Measurements from ENCODE around the gene MYADML2. TPM values are rescaled to one million over a fixed set of nuclear protein-coding genes. Genes with fewer than 3 reads are reported as not detected.

MYADML2 gene
- total and polyA plus RNA-seq, 2 experiments from 2014 or later, result 0.70 to 1.7 TPM

- TF ChIP-seq REST (IDR thresholded peaks at IDR 0.05; ENCODE audit: unreplicated experiment) (no peak), CTCF (conservative IDR thresholded peaks at IDR 0.05; ENCODE audit: low read depth in 2 of 2) (no peak), JUNB (IDR thresholded peaks at IDR 0.05; ENCODE audit: unreplicated experiment) (no peak), EZH2phosphoT487 (IDR thresholded peaks at IDR 0.05; ENCODE audit: unreplicated experiment) (no peak)
These were observed 20.2 kb upstream of the MYADML2 start (continued) for GRCh38 chr17:81967244-81967532.

GRCh38 chr17:81966343-81967243 is 19.6 kb upstream of the MYADML2 start:
- Histone ChIP-seq H3K27ac (ENCODE audit: low read depth) (no peak overlapping the region), H3K9me2 (ENCODE audit: insufficient read depth) (no peaks in the 10 kb centered on the region), H3K27me3 (ENCODE audit: insufficient read depth) (peaks cover 74% of the 10 kb centered on the region), H3K79me2 (replicated peaks; ENCODE audit: insufficient read depth) (no peaks in the 10 kb centered on the region), H4K20me1 (replicated peaks; ENCODE audit: insufficient read depth) (no peaks in the 10 kb centered on the region), H3K4me3 (peak overlapping the region; percentile 47), H3K4me2 (peak overlapping the region; percentile 76), H2AFZ (peak overlapping the region; percentile 92), H3K4me1 (ENCODE audit: insufficient read depth) (peaks cover 26% of the 10 kb centered on the region), H3K36me3 (ENCODE audit: insufficient read depth) (no peaks in the 10 kb centered on the region), H3F3A (replicated peaks; ENCODE audit: low read depth) (peaks cover 22% of the 10 kb centered on the region)
- H3K4me1 Mint-ChIP-seq, result peaks cover 3% of the 10 kb centered on the region; the same call in 1 of the 3 replicates
- DNase-seq (ENCODE audit: low spot score), result peak; percentile 83
- H3K36me3 Mint-ChIP-seq (ENCODE audit: low read depth), result no peaks in the 10 kb centered on the region
- H3K4me3 Mint-ChIP-seq, result no peak overlapping the region
- H3K27me3 Mint-ChIP-seq (ENCODE audit: insufficient read depth, low read depth, poor library complexity), result peaks cover 56% of the 10 kb centered on the region
- ATAC-seq, result peak; percentile 68
- no peak overlapping the region for H3K27ac Mint-ChIP-seq
- H3K9me3 Mint-ChIP-seq, result no peaks in the 10 kb centered on the region; the same call in 1 of the 3 replicates
- TF ChIP-seq ETS1 (IDR thresholded peaks at IDR 0.05) (no peak), ZNF114 (CRISPR knock-in tag; IDR thresholded peaks at IDR 0.05) (no peak), NANOG (IDR thresholded peaks at IDR 0.05; ENCODE audit: borderline replicate concordance) (no peak), EZH2 (IDR thresholded peaks at IDR 0.05; ENCODE audit: low read depth, unreplicated experiment) (no peak), CREB1 (CRISPR knock-in tag; IDR thresholded peaks at IDR 0.05; ENCODE audit: low read depth) (no peak), STAT1 (IDR thresholded peaks at IDR 0.05; ENCODE audit: unreplicated experiment) (no peak), CTCF (conservative IDR thresholded peaks at IDR 0.05; ENCODE audit: low read depth in 2 of 2) (no peak), EZH2phosphoT487 (IDR thresholded peaks at IDR 0.05; ENCODE audit: unreplicated experiment) (no peak), ZNF331 (CRISPR knock-in tag; IDR thresholded peaks at IDR 0.05; ENCODE audit: low read depth) (no peak), REST (IDR thresholded peaks at IDR 0.05; ENCODE audit: unreplicated experiment) (no peak), POLR2AphosphoS5 (IDR thresholded peaks at IDR 0.05; ENCODE audit: low read depth) (no peak)

All from GM23338 (cell line).